Measurements from ENCODE around the gene TXNRD3.

The TXNRD3 gene

DNA sequence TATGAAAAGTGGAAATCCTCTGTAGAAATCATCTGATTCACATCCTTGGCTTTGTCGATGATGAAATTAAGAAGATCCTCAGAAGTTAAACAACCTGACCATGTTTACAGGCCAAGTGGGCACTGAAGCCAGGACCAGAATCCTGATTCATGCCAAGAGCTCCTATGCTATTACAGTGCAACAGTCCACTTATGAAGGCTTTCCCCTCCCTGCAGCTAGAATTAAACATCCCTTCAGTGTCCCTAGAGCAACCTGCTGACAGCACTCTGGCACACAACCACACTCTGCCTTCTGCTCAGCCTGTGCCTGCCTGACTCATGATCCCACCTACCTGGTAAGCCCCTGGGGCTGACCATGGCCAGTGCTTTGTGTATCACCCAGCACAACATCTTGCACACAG lies 33.8 kb downstream of the TXNRD3 start:
- Histone ChIP-seq H3K4me3 (ENCODE audit: low read depth in 1 of 2, low read length in 2 of 2) (no peak overlapping the region), H3K9me3 (ENCODE audit: control insufficient read depth in 1 of 2, low read length in 2 of 2) (no peaks in the 10 kb centered on the region), H3K27ac (ENCODE audit: low read depth, low read length) (no peak overlapping the region), H3K27me3 (ENCODE audit: control insufficient read depth in 1 of 2, insufficient read depth in 2 of 2, low read length in 2 of 2) (no peaks in the 10 kb centered on the region), H3K4me1 (ENCODE audit: control insufficient read depth in 1 of 2, insufficient read depth in 2 of 2, low read length in 2 of 2) (no peaks in the 10 kb centered on the region), H3K9ac (ENCODE audit: low read depth in 1 of 2, low read length in 2 of 2) (no peak overlapping the region), H3K36me3 (ENCODE audit: control insufficient read depth in 1 of 2, insufficient read depth in 2 of 2, low read length in 2 of 2) (no peaks in the 10 kb centered on the region)

DNA sequence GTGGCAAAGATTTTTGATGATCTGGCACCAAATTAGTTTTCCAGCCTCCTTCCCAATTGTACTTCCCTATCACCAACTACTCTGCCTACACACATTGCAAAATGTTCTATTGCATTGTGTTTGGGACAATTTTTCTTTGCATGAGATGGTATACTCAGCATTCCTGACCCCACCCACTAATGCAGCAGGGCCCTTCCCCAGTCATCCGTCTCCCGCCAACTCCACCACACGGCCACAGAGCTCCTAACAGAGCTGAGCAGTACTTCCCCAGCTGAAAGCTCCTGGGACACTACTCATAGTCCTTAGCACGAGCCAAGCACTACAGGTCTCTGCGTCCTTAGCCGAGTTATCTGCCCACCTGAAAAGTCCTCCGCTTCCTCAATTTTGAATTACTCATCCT lies 34.2 kb downstream of the TXNRD3 start:
- Histone ChIP-seq H3K4me3 (ENCODE audit: low read depth in 1 of 2, low read length in 2 of 2) (no peak overlapping the region), H3K36me3 (ENCODE audit: control insufficient read depth in 1 of 2, insufficient read depth in 2 of 2, low read length in 2 of 2) (no peaks in the 10 kb centered on the region), H3K9me3 (ENCODE audit: control insufficient read depth in 1 of 2, low read length in 2 of 2) (no peaks in the 10 kb centered on the region), H3K27ac (ENCODE audit: low read depth, low read length) (no peak overlapping the region), H3K27me3 (ENCODE audit: control insufficient read depth in 1 of 2, insufficient read depth in 2 of 2, low read length in 2 of 2) (no peaks in the 10 kb centered on the region), H3K9ac (ENCODE audit: low read depth in 1 of 2, low read length in 2 of 2) (no peak overlapping the region), H3K4me1 (ENCODE audit: control insufficient read depth in 1 of 2, insufficient read depth in 2 of 2, low read length in 2 of 2) (no peaks in the 10 kb centered on the region)

DNA sequence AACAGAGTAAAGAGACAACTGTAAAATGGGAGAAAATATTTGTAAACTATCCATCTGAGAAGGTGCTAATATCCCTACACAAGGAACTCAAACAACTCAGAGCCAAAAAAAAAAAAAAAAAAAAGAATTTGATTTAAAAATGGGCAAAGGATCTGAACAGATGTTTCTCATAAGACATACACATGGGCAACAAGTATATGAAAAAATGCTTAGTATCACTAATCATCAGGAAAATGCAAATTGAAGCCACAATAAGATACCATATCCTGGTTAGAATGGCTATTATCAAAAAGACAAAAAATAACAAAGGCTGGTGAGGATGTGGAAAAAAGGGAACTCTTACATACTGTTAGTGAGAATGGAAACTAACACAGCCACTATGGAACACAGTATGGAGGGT lies 36.2 kb downstream of the TXNRD3 start:
- Histone ChIP-seq H3K36me3 (ENCODE audit: control insufficient read depth in 1 of 2, insufficient read depth in 2 of 2, low read length in 2 of 2) (no peaks in the 10 kb centered on the region), H3K9me3 (ENCODE audit: control insufficient read depth in 1 of 2, low read length in 2 of 2) (no peaks in the 10 kb centered on the region), H3K27ac (ENCODE audit: low read depth, low read length) (no peak overlapping the region), H3K9ac (ENCODE audit: low read depth in 1 of 2, low read length in 2 of 2) (no peak overlapping the region), H3K27me3 (ENCODE audit: control insufficient read depth in 1 of 2, insufficient read depth in 2 of 2, low read length in 2 of 2) (no peaks in the 10 kb centered on the region), H3K4me3 (ENCODE audit: low read depth in 1 of 2, low read length in 2 of 2) (no peak overlapping the region), H3K4me1 (ENCODE audit: control insufficient read depth in 1 of 2, insufficient read depth in 2 of 2, low read length in 2 of 2) (no peaks in the 10 kb centered on the region)

DNA sequence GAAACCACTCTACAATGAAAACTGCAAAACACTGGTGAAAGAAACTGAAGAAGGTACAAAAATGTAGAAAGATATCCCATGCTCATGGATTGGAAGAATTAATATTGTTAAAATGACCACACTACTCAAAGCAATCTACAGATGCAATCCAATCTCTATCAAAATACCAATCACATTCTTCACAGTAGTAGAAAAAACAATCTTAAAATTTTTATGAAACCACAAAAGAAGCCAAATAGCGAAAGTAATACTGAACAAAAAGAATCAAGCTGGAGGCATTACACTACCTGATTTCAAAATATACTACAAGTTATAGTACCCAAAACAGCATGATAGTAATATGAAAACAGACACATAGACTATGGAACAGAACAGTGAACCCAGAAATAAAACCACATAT lies 36.9 kb downstream of the TXNRD3 start:
- Histone ChIP-seq H3K27ac (ENCODE audit: low read depth, low read length) (no peak overlapping the region), H3K4me1 (ENCODE audit: control insufficient read depth in 1 of 2, insufficient read depth in 2 of 2, low read length in 2 of 2) (no peaks in the 10 kb centered on the region), H3K4me3 (ENCODE audit: low read depth in 1 of 2, low read length in 2 of 2) (no peak overlapping the region), H3K36me3 (ENCODE audit: control insufficient read depth in 1 of 2, insufficient read depth in 2 of 2, low read length in 2 of 2) (no peaks in the 10 kb centered on the region), H3K9ac (ENCODE audit: low read depth in 1 of 2, low read length in 2 of 2) (no peak overlapping the region), H3K27me3 (ENCODE audit: control insufficient read depth in 1 of 2, insufficient read depth in 2 of 2, low read length in 2 of 2) (no peaks in the 10 kb centered on the region), H3K9me3 (ENCODE audit: control insufficient read depth in 1 of 2, low read length in 2 of 2) (no peaks in the 10 kb centered on the region)

DNA sequence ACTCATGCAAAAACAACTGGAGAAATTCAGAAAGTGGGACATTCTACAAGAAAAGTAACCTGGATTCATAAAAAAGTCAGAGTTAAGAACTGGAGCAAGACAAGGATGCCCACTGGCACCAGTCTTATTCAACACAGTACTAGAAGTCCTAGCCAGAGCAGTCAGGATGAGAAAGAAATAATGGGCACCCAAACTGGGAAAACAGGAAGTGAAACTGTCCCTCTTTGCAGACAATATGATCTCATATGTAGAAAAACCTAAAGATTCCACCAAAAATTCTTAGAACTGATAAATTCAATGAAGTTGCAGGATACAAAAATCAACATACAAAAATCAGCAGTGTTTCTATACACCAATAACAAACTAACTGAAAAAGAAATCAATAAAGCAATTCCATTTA lies 37.4 kb downstream of the TXNRD3 start:
- no peaks in the 10 kb centered on the region for H3K9me3 ChIP-seq (ENCODE audit: control insufficient read depth in 1 of 2, low read length in 2 of 2)
- H3K36me3 ChIP-seq (ENCODE audit: control insufficient read depth in 1 of 2, insufficient read depth in 2 of 2, low read length in 2 of 2), result no peaks in the 10 kb centered on the region
- H3K4me3 ChIP-seq (ENCODE audit: low read depth in 1 of 2, low read length in 2 of 2), result no peak overlapping the region
- no peak overlapping the region for H3K9ac ChIP-seq (ENCODE audit: low read depth in 1 of 2, low read length in 2 of 2)
- H3K27me3 ChIP-seq (ENCODE audit: control insufficient read depth in 1 of 2, insufficient read depth in 2 of 2, low read length in 2 of 2), result no peaks in the 10 kb centered on the region
- H3K27ac ChIP-seq (ENCODE audit: low read depth, low read length), result no peak overlapping the region
- H3K4me1 ChIP-seq (ENCODE audit: control insufficient read depth in 1 of 2, insufficient read depth in 2 of 2, low read length in 2 of 2), result no peaks in the 10 kb centered on the region

DNA sequence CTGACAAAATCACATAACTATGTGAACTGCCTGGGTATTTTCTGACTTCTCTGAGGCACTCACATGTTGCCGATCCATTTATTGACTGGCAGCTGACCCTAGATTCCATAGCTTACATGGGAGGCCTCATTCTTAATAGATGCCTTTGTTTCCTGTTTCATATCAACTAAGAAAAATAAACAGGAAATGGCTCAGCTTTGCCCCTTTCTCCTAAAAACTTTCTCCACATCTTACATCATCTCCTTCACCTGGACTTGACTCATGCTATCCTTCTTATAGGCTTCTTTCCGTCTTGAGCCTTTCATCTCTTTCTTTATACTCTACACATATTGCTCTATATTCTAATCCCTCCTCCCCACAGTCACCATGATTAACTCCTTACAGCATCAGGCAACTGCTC lies 38.0 kb downstream of the TXNRD3 start:
- Histone ChIP-seq H3K36me3 (ENCODE audit: control insufficient read depth in 1 of 2, insufficient read depth in 2 of 2, low read length in 2 of 2) (no peaks in the 10 kb centered on the region), H3K9ac (ENCODE audit: low read depth in 1 of 2, low read length in 2 of 2) (no peak overlapping the region), H3K9me3 (ENCODE audit: control insufficient read depth in 1 of 2, low read length in 2 of 2) (no peaks in the 10 kb centered on the region), H3K27me3 (ENCODE audit: control insufficient read depth in 1 of 2, insufficient read depth in 2 of 2, low read length in 2 of 2) (no peaks in the 10 kb centered on the region), H3K4me3 (ENCODE audit: low read depth in 1 of 2, low read length in 2 of 2) (no peak overlapping the region), H3K4me1 (ENCODE audit: control insufficient read depth in 1 of 2, insufficient read depth in 2 of 2, low read length in 2 of 2) (no peaks in the 10 kb centered on the region), H3K27ac (ENCODE audit: low read depth, low read length) (no peak overlapping the region)

DNA sequence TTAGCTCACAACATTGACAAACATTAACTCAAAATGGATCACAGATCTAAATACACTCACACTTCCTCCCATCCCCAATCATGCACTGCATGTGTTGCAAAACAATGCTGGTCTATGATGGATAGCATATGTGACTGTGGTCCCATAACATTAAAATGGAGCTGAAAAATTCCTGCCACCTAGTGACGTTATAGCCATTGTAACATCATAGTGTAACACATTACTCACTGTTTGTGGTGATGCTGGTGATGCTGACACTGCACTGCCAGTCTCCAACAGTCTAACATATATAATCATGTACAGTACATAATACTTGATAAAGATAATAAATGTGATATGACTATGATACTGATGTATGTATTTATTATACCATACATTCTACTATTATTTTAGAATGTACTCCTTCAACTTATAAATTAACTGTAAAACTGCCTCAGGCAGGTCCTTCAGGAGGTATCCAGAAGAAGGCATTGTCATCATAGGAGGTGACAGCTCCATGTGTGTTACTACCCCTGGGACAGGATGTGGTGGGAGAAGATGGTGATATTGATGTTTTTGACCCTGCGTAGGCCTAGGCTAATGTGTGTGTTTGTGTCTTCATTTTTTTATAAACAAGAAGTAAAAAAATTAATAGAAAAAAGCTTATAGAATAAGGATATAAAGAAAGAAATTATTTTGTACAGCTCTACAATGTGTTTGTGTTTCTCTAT lies 41.3 kb downstream of the TXNRD3 start:
- Histone ChIP-seq H3K36me3 (ENCODE audit: control insufficient read depth in 1 of 2, insufficient read depth in 2 of 2, low read length in 2 of 2) (peaks cover 0 to 3% of the 10 kb centered on the region in 2 donors), H3K4me3 (ENCODE audit: low read depth in 1 of 2, low read length in 2 of 2) (no peak overlapping the region), H3K9me3 (ENCODE audit: control insufficient read depth in 1 of 2, low read length in 2 of 2) (no peaks in the 10 kb centered on the region), H3K4me1 (ENCODE audit: control insufficient read depth in 1 of 2, insufficient read depth in 2 of 2, low read length in 2 of 2) (no peaks in the 10 kb centered on the region), H3K9ac (ENCODE audit: low read depth in 1 of 2, low read length in 2 of 2) (no peak overlapping the region), H3K27ac (ENCODE audit: low read depth, low read length) (no peak overlapping the region), H3K27me3 (ENCODE audit: control insufficient read depth in 1 of 2, insufficient read depth in 2 of 2, low read length in 2 of 2) (no peaks in the 10 kb centered on the region)

DNA sequence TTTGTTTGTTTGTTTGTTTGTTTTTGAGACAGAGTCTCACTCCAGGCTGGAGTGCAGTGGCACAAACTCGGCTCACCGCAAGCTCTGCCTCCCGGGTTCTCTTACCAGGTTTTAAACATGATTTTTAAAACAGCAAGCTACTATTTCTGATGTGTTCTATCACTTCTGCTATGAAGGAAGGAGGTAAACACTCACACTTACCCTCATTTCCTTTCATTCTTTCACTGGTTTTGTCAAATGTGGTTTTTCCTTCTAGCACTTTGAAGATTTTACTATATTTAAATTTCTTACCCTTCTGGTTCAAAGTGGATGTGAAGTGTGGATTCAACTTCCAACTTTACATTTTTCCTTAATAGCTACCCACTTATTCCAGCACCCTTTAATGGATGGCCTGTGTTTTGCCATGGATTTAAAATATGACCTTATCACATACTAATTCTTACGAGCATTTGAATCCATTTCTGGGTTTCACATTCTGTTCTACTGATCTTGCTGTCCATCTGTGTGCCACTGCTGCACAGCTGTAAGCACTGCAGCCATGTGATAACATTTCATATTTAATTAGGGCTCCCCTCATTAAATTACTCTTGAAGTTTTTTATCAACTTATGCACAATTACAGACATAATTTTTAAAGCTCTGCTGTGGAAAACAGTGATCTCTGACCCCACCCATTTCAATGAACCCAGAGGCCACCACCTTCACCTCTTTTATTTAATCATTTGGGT lies 42.3 kb downstream of the TXNRD3 start:
- Histone ChIP-seq H3K9ac (ENCODE audit: low read depth in 1 of 2, low read length in 2 of 2) (no peak overlapping the region), H3K4me1 (ENCODE audit: control insufficient read depth in 1 of 2, insufficient read depth in 2 of 2, low read length in 2 of 2) (no peaks in the 10 kb centered on the region), H3K9me3 (ENCODE audit: control insufficient read depth in 1 of 2, low read length in 2 of 2) (no peaks in the 10 kb centered on the region), H3K36me3 (ENCODE audit: control insufficient read depth in 1 of 2, insufficient read depth in 2 of 2, low read length in 2 of 2) (peaks cover 0 to 3% of the 10 kb centered on the region in 2 donors), H3K4me3 (ENCODE audit: low read depth in 1 of 2, low read length in 2 of 2) (no peak overlapping the region), H3K27ac (ENCODE audit: low read depth, low read length) (no peak overlapping the region), H3K27me3 (ENCODE audit: control insufficient read depth in 1 of 2, insufficient read depth in 2 of 2, low read length in 2 of 2) (no peaks in the 10 kb centered on the region)

DNA sequence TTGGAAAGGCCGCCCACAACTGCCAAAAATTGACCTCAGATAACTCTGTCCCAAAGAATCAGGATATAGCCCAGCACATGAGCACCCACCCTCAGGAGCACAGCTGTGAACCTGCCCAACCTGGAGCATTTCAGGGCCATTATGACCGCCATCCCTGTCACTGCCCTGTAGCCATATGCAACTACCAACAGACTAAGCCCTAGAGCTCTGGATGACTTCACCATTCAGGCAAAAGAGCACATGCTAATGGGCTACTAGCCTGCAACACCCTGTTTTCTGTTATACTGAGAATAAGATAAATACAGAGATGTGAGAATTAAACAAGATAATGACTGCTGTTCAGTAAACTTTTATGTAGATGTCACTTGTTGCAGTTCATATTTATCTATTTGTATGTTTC lies 45.0 kb downstream of the TXNRD3 start:
- Histone ChIP-seq H3K9ac (ENCODE audit: low read depth in 1 of 2, low read length in 2 of 2) (no peak overlapping the region), H3K27me3 (ENCODE audit: control insufficient read depth in 1 of 2, insufficient read depth in 2 of 2, low read length in 2 of 2) (no peaks in the 10 kb centered on the region), H3K4me1 (ENCODE audit: control insufficient read depth in 1 of 2, insufficient read depth in 2 of 2, low read length in 2 of 2) (no peaks in the 10 kb centered on the region), H3K27ac (ENCODE audit: low read depth, low read length) (no peak overlapping the region), H3K9me3 (ENCODE audit: control insufficient read depth in 1 of 2, low read length in 2 of 2) (no peaks in the 10 kb centered on the region), H3K36me3 (ENCODE audit: control insufficient read depth in 1 of 2, insufficient read depth in 2 of 2, low read length in 2 of 2) (peaks cover 3 to 6% of the 10 kb centered on the region in 2 donors), H3K4me3 (ENCODE audit: low read depth in 1 of 2, low read length in 2 of 2) (no peak overlapping the region)

DNA sequence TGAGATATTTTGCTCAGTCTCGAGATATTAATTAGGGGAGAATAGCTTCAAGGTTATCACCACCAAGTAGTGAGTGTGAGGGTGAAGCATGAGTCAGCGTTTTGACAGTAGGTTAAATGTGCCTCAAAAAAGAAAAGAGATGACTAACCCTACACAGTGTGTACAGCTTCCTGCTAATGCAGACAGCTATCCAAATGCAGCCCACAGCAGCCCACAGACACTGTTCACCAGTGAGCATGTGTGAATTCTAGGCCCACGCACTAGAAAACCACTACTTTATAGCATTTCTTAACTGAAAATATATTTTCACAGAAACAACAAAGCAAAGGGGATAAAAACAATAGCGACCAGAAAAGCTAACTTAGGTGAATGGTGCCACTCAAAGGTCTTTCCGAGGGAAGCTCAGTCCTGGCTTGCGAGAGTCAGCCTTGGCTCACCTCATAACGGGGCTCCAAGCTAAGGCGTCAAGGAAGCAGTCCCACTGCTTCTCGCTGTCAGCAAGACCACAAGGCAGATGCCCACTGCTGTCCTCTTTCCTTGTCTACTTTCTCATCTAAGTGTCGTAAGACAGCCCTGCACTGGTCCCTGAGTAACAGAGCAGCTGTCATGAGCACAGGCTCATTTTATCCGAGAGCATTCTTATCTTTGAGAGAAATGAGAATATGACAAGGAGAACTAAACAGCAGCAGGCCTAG lies 47.6 kb downstream of the TXNRD3 start:
- Histone ChIP-seq H3K4me3 (ENCODE audit: low read depth in 1 of 2, low read length in 2 of 2) (no peak overlapping the region), H3K27ac (ENCODE audit: low read depth, low read length) (no peak overlapping the region), H3K9ac (ENCODE audit: low read depth in 1 of 2, low read length in 2 of 2) (no peak overlapping the region), H3K4me1 (ENCODE audit: control insufficient read depth in 1 of 2, insufficient read depth in 2 of 2, low read length in 2 of 2) (no peaks in the 10 kb centered on the region), H3K36me3 (ENCODE audit: control insufficient read depth in 1 of 2, insufficient read depth in 2 of 2, low read length in 2 of 2) (peaks cover 3 to 6% of the 10 kb centered on the region in 2 donors), H3K9me3 (ENCODE audit: control insufficient read depth in 1 of 2, low read length in 2 of 2) (no peaks in the 10 kb centered on the region), H3K27me3 (ENCODE audit: control insufficient read depth in 1 of 2, insufficient read depth in 2 of 2, low read length in 2 of 2) (no peaks in the 10 kb centered on the region)

All from duodenal mucosa (tissue), 2 donors.